ENCODE measurements around the gene GRAMD1A.

Gene GRAMD1A

GRCh38 chr19:35038623-35039512 lies 38.7 kb downstream of the GRAMD1A start:
- no peak for TF ChIP-seq ZNF274 (IDR thresholded peaks at IDR 0.05; ENCODE audit: low read depth, low read length)
- no peak overlapping the region for H3K4me3 ChIP-seq (ENCODE audit: low read length)

GRCh38 chr19:35039881-35040825 lies 40.0 kb downstream of the GRAMD1A start:
- H3K4me3 ChIP-seq (ENCODE audit: low read length): no peak overlapping the region

GRCh38 chr19:35040826-35041547 lies 40.9 kb downstream of the GRAMD1A start:
- no peak for TF ChIP-seq ZNF274 (IDR thresholded peaks at IDR 0.05; ENCODE audit: low read depth, low read length)
- no peak overlapping the region for H3K4me3 ChIP-seq (ENCODE audit: low read length)

More at GRCh38 chr19:35039881-35040825, 40.0 kb downstream of the GRAMD1A start:
- TF ChIP-seq ZNF274 (IDR thresholded peaks at IDR 0.05; ENCODE audit: low read depth, low read length): no peak

- no peak for TF ChIP-seq ZNF274 (IDR thresholded peaks at IDR 0.05; ENCODE audit: low read depth, low read length)
- H3K4me3 ChIP-seq (ENCODE audit: low read length): no peak within 1 kb of the TSS
These were observed 41.5 kb downstream of the GRAMD1A start, which contains the start of gene HPN for GRCh38 chr19:35041548-35042055. Gene HPN, plus strand, starts transcription at chr19:35041721. Its CDS starts 786 bp downstream, at chr19:35042507.

- H3K4me3 ChIP-seq (ENCODE audit: low read length): no peak overlapping the region
- TF ChIP-seq ZNF274 (IDR thresholded peaks at IDR 0.05; ENCODE audit: low read depth, low read length): no peak
These were observed 42.1 kb downstream of the GRAMD1A start for GRCh38 chr19:35042056-35042730.

- no peak for TF ChIP-seq ZNF274 (IDR thresholded peaks at IDR 0.05; ENCODE audit: low read depth, low read length)
- H3K4me3 ChIP-seq (ENCODE audit: low read length): no peak overlapping the region
These were observed 43.0 kb downstream of the GRAMD1A start for GRCh38 chr19:35042954-35043604.

DNA sequence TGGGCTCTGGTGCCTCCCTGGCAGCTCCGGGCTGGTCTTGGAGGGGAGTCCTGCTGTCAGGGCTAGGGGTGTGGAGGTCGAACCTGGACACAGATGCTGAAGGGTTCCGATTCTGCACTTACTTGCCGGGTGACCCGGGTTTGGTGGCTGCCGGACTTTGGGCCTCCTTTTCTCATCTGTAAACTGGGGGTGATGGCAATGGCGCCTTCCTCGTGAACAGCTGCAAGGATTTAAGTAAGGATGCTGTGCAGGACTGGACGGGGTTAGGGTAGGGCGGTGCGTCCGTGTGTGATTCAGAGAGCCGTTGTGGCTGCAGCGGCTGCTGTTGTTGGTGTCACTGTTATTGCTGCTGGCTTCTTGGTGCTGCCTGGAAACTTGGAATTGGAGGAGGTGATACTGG lies 43.8 kb downstream of the GRAMD1A start:
- no peak for TF ChIP-seq ZNF274 (IDR thresholded peaks at IDR 0.05; ENCODE audit: low read depth, low read length)
- no peak overlapping the region for H3K4me3 ChIP-seq (ENCODE audit: low read length)

DNA sequence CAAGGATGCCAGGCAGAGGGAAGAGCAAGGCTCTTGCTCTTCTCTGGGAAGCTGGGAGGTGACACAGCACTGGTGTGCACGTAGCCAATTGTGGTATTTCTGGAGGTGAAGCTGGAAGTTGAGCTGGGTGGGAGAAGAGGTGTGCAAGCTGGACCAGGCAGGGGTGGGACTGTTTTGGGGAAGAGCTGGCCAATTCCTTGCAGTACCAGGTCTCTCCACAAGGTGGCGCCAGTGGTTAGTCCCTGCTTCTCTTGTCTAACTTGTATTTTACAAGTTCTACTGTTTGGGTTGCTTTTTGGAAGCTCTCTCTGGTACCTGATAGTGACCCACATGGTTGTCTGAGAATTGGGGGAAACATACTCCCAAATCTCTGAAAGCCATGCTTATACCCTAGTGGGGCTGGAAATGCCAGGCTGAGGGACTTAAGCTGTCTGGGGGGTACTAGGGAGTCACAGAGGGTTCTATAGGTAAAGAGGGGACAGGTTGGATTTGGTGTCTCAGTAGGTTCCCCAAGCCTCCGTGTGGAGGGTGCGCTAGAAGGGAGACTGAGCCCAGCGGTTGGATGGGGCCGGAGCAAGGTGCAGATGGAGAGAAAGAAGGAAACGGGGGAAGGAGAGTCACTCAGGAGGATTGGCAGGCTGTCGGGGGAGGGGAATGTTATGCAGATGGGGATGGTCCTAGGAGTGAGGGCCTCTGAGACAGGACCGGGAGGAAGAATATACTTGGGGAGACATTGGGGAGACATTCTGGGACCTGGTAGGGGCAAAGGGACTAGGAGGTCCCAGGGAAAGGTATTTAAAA lies 44.4 kb downstream of the GRAMD1A start:
- no peak overlapping the region for H3K4me3 ChIP-seq (ENCODE audit: low read length)
- TF ChIP-seq ZNF274 (IDR thresholded peaks at IDR 0.05; ENCODE audit: low read depth, low read length): no peak

- no peak overlapping the region for H3K4me3 ChIP-seq (ENCODE audit: low read length)
- TF ChIP-seq ZNF274 (IDR thresholded peaks at IDR 0.05; ENCODE audit: low read depth, low read length): no peak
These were observed 45.7 kb downstream of the GRAMD1A start for GRCh38 chr19:35045667-35046300.

- H3K4me3 ChIP-seq (ENCODE audit: low read length): no peak overlapping the region
- TF ChIP-seq ZNF274 (IDR thresholded peaks at IDR 0.05; ENCODE audit: low read depth, low read length): no peak
These were observed 46.3 kb downstream of the GRAMD1A start for GRCh38 chr19:35046461-35046860.

DNA sequence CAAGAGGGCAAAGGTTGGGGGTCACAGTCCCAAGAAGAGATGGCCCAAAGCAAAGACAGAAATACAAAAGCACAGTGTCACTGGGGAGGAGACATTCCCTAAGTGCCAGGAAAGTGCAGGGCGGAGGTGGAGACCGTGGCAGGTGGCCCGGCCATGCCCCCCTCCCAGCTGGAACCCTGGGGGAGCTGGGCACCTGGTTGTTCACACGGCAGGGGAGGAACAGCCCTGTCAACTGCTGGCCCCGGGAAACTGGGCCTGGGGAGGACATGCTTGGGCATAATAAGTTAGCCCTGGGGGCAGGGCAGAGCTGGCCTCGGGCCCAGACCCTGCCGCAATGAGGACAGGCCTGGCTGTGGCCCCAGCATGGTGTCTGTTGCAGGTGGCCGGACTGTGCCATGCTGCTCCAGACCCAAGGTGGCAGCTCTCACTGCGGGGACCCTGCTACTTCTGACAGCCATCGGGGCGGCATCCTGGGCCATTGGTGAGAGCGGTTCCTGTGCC lies 48.8 kb downstream of the GRAMD1A start:
- TF ChIP-seq ZNF274 (IDR thresholded peaks at IDR 0.05; ENCODE audit: low read depth, low read length): no peak
- H3K4me3 ChIP-seq (ENCODE audit: low read length): no peak overlapping the region

All from GM08714 (cell line).